GM12874 (cell line): ENCODE results near the gene TALDO1.

Source experiments
- TF ChIP-seq, protein P1 (sequence below): IDR thresholded peaks from 2 replicates; pipeline ENCODE4 v1.5.1; 2011; ENCODE audit warnings: low read depth, mild to moderate bottlenecking, control low read depth, low read length, moderate library complexity; ENCODE audit not compliant: insufficient read depth

The TALDO1 gene

DNA sequence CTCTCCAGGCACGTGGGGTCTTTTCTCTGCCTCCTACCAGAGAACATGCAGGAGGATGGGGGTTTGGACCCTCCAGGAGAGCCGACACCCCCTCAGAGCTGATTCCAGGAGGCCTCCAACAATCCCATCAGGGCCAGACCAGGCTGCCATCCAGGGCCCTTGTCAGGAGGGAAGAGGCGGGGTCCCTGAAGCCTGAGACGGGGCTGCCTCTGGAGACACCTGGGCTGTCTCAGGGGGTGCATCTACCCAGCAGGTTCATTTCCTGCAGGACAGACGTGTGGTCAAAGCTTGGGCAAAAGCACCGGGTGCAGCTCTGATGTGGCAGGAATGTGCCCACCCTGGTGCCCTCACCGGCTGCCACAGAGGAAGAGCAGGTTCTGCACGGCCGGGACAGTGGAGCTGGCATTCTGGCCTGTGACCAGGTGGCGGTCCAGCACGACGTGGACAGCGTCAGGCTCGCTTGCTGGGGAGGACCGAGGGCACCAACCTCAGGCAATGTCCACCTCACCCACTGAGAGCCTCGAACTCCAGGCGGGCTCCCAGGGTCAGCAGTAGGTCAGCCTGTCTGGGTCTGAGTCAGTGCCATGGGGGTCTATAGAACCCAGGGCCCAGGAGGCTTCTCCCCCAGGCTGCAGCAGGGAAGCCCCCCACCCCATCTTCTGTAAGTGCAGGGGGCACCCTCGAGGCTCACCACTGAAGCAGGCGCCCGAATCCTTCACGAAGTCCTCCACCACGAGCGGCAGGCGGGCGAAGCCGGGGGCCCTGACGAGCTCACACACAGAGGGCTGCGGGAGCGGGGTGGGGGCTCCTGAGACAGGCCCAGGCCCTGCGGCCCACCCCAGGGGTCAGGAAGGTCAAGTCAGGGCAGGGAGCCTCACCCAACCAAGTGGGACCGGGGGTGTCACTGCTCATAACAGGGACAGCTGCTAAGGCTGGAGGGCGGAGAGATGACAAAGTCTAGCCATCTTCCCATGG lies 23.7 kb downstream of the TALDO1 start:
- TF ChIP-seq, protein P1, sequence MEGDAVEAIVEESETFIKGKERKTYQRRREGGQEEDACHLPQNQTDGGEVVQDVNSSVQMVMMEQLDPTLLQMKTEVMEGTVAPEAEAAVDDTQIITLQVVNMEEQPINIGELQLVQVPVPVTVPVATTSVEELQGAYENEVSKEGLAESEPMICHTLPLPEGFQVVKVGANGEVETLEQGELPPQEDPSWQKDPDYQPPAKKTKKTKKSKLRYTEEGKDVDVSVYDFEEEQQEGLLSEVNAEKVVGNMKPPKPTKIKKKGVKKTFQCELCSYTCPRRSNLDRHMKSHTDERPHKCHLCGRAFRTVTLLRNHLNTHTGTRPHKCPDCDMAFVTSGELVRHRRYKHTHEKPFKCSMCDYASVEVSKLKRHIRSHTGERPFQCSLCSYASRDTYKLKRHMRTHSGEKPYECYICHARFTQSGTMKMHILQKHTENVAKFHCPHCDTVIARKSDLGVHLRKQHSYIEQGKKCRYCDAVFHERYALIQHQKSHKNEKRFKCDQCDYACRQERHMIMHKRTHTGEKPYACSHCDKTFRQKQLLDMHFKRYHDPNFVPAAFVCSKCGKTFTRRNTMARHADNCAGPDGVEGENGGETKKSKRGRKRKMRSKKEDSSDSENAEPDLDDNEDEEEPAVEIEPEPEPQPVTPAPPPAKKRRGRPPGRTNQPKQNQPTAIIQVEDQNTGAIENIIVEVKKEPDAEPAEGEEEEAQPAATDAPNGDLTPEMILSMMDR, result no peak

- TF ChIP-seq, protein P1, result no peak
Observed at GRCh38 chr11:771617-772204, 24.4 kb downstream of the TALDO1 start.

DNA sequence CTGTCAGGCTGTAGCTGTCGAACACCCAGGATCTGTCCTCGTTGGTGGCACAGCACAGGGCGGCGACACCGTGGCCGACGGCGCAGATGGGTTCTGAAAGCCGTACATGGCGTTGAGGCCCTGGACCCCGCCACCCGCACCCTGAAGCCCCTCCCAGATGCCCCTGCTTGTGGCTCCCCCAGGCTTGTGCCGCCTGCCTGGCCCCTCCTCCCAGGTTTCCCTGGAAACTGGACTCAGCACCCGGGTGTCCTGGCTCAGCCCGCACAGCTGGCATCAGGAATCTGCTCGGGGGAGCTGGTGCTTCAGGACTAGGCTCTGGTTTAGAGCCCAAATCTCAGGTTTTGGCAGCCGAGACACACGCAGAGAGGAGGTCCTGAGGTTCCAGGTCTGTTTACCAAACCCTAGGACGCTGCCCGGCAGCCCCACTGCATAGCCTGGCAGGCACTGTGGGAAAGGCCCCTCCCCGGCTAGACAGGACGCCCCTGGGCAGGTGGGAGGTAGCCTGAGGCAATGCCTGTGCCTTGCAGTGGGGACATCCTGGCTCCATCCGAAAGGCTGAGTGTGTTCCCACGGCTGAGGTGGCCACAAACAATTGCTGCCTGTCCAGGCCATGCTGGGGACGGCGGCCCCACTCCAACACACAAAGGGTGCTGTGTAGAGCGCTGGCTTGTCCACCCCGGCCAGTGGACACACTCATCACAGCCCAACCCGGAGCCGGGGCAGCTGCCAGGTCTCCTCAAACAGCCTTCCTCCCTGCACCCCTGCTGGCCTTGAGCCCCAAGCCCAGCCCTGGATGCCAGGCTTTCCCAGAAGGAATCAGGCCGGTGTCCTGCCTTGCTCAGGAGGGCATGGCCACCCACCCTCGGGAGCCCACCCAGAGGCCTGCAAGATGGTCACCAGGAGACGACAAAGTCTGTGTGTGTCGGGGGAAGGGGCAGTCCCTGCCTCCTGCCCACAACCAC lies 25.4 kb downstream of the TALDO1 start:
- TF ChIP-seq, protein P1, result no peak

GRCh38 chr11:773425-773824 lies 26.2 kb downstream of the TALDO1 start:
- TF ChIP-seq, protein P1, result no peak

GRCh38 chr11:773830-774229 lies 26.6 kb downstream of the TALDO1 start:
- TF ChIP-seq, protein P1, result no peak

DNA sequence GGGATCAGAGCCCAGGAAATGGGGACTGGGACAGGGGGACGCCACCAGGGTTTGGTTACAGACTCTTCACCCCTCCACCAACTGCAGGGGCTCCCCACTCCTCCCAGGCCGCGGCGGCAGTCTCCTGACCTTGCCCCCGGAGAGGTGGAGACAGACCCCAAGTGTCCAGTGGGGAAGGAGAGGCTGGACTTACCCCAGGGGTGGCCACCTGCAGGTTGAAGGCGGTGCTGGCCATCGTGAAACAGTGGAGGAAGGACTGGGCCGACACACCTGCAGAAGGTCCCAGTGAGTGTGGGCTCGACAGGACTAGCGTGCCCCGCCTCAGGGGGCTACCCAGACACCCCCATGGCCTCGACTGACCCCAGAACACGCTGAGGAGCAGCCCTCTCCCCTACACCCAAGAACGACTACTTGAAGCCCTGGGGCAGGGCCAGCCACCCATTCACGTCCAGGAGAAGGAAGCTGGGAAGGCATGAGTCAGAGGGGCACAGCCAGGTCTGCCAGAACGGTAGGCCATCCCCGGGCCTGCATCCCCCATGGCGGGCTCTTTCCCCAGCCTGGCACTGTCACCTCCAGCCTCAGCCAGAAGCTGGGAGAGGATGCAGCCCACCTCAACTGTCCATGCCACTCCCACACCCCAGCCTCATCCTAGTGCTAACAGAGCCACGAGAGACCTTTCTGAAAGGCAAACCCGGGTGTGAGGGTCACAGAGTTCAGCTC lies 27.8 kb downstream of the TALDO1 start:
- TF ChIP-seq, protein P1, result no peak
